Trophoblast cell (in vitro differentiated cells and primary cell): Measurements from ENCODE around the gene RASAL2.

Source experiments
- DNase-seq, 2 donors: peaks; one replicate each; pipeline ENCODE4 v3.0.0-alpha.2; 2016
- H2AFZ ChIP-seq: 2 replicates; pipeline ENCODE4 v1.6.1; 2013; ENCODE audit warnings: low read length, moderate library complexity, mild to moderate bottlenecking; ENCODE audit not compliant: insufficient read depth, poor library complexity
- H2AK5ac ChIP-seq: 2 replicates; pipeline ENCODE4 v1.6.1; 2013; ENCODE audit warnings: mild to moderate bottlenecking, low read length
- H2BK120ac ChIP-seq: 2 replicates; pipeline ENCODE4 v1.6.1; 2013; ENCODE audit warnings: low read length, mild to moderate bottlenecking, moderate library complexity; ENCODE audit not compliant: insufficient read depth, poor library complexity
- H2BK12ac ChIP-seq: 2 replicates; pipeline ENCODE4 v1.6.1; 2013; ENCODE audit warnings: mild to moderate bottlenecking, low read length, moderate library complexity
- H2BK5ac ChIP-seq: 2 replicates; pipeline ENCODE4 v1.6.1; 2013; ENCODE audit warnings: low read length, low read depth, moderate library complexity, mild to moderate bottlenecking; ENCODE audit not compliant: poor library complexity
- H3K14ac ChIP-seq: 2 replicates; pipeline ENCODE4 v1.6.1; 2013; ENCODE audit warnings: mild to moderate bottlenecking, low read length
- H3K18ac ChIP-seq: 2 replicates; pipeline ENCODE4 v1.6.1; 2013; ENCODE audit warnings: mild to moderate bottlenecking, low read length
- H3K23ac ChIP-seq: 2 replicates; pipeline ENCODE4 v1.6.1; 2013; ENCODE audit warnings: low read length
- H3K27ac ChIP-seq: 2 replicates; pipeline ENCODE4 v1.5.1; 2013; ENCODE audit warnings: low read depth, mild to moderate bottlenecking, inconsistent platforms, low read length, moderate library complexity
- H3K27me3 ChIP-seq: 2 replicates; pipeline ENCODE4 v1.6.1; 2013; ENCODE audit warnings: inconsistent platforms, mild to moderate bottlenecking, low read length, moderate library complexity; ENCODE audit not compliant: insufficient read depth
- H3K36me3 ChIP-seq, 2 experiments: 1 replicate in 1 of 2; 2 replicates in 1 of 2; pipeline ENCODE4 v1.6.1; 2013; ENCODE audit warnings: low read length in 2 of 2, mild to moderate bottlenecking in 2 of 2, moderate library complexity in 1 of 2; ENCODE audit not compliant: insufficient read depth in 2 of 2, control insufficient read depth in 1 of 2
- H3K4ac ChIP-seq: 2 replicates; pipeline ENCODE4 v1.6.1; 2013; ENCODE audit warnings: low read depth, mild to moderate bottlenecking, low read length, moderate library complexity
- H3K4me1 ChIP-seq, 2 experiments: 1 replicate in 1 of 2; 2 replicates in 1 of 2; pipeline ENCODE4 v1.6.1; 2013; ENCODE audit warnings: low read length in 2 of 2, mild to moderate bottlenecking in 2 of 2, moderate library complexity in 1 of 2; ENCODE audit not compliant: insufficient read depth in 2 of 2, control insufficient read depth in 1 of 2
- H3K4me2 ChIP-seq: 2 replicates; pipeline ENCODE4 v1.6.1; 2013; ENCODE audit warnings: inconsistent platforms, mild to moderate bottlenecking, low read length, moderate library complexity
- H3K4me3 ChIP-seq: 2 replicates; pipeline ENCODE4 v1.5.1; 2013; ENCODE audit warnings: mild to moderate bottlenecking, low read depth, low read length, inconsistent platforms
- H3K79me1 ChIP-seq: one replicate; pipeline ENCODE4 v1.6.1; 2013; ENCODE audit warnings: low read length
- H3K79me2 ChIP-seq: 2 replicates; pipeline ENCODE4 v1.6.1; 2013; ENCODE audit warnings: low read length, mild to moderate bottlenecking; ENCODE audit not compliant: control insufficient read depth, insufficient read depth, poor library complexity
- H3K9ac ChIP-seq: 2 replicates; pipeline ENCODE4 v1.6.1; 2013; ENCODE audit warnings: mild to moderate bottlenecking, low read length
- H3K9me3 ChIP-seq: 2 replicates; pipeline ENCODE4 v1.6.1; 2013; ENCODE audit warnings: low read depth, mild to moderate bottlenecking, control low read depth, inconsistent platforms, low read length; ENCODE audit not compliant: insufficient read depth
- H4K12ac ChIP-seq: 2 replicates; pipeline ENCODE4 v1.6.1; 2013; ENCODE audit warnings: low read depth, mild to moderate bottlenecking, low read length, moderate library complexity
- H4K8ac ChIP-seq: 2 replicates; pipeline ENCODE4 v1.6.1; 2013; ENCODE audit warnings: low read depth, mild to moderate bottlenecking, low read length, moderate library complexity
- H4K91ac ChIP-seq: one replicate; pipeline ENCODE4 v1.6.1; 2013; ENCODE audit warnings: low read depth, mild to moderate bottlenecking, low read length, moderate library complexity
- WGBS: extraction: QIAGEN DNeasy Blood & Tissue Kit; methylation state at CpG from one replicate; pipeline ENCODE4 v1.1.7; 2013; ENCODE audit warnings: missing lambda C conversion rate; ENCODE audit not compliant: insufficient read length, insufficient coverage; ENCODE audit errors: extremely low coverage; 5-methylcytosine and 5-hydroxymethylcytosine counted together

RASAL2 gene

DNA sequence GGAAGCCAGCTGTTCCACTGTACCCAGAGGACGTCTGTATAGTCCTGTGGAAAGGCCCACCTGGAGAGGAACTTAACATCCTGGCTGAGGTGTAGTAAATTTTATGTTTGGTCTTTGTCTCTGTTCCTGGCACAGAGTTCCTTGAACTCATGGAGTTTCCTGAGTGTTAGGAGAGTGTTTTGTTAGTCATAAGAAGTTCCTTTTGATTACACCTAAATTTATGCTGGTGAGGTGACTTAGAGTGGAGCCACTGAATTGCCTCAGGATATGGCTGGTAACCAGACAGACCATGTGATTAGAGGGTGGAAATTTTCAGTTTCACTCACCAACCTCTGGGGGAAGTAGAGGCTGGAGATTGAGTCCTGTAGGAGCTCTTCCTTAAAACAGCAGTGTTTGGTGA, 57.9 kb downstream of the RASAL2 start:
- no peaks in the 10 kb centered on the region for H3K36me3 ChIP-seq
- no peak overlapping the region for H2BK120ac ChIP-seq
- H2AFZ ChIP-seq = no peak overlapping the region
- H2AK5ac ChIP-seq = no peak overlapping the region
- WGBS = no CpG with 5 or more reads among the region's 1 CpG
- peak overlapping the region; percentile 21 for H3K18ac ChIP-seq
- no peak overlapping the region for H3K4me3 ChIP-seq
- no peaks in the 10 kb centered on the region for H3K27me3 ChIP-seq
- peak overlapping the region; percentile 4 for H4K8ac ChIP-seq
- H3K79me2 ChIP-seq = no peaks in the 10 kb centered on the region
- peak overlapping the region; percentile 2 for H3K27ac ChIP-seq
- no peak overlapping the region for H3K23ac ChIP-seq
- H3K79me1 ChIP-seq = no peaks in the 10 kb centered on the region
- H3K14ac ChIP-seq = no peak overlapping the region
- DNase-seq = peak; percentile 46 to 64
- no peak overlapping the region for H2BK5ac ChIP-seq
- no peaks in the 10 kb centered on the region for H3K4me1 ChIP-seq
- no peaks in the 10 kb centered on the region for H3K9me3 ChIP-seq
- peak overlapping the region; percentile 65 for H3K4ac ChIP-seq
- H3K9ac ChIP-seq = no peak overlapping the region
- no peak overlapping the region for H2BK12ac ChIP-seq
- H3K4me2 ChIP-seq = no peak overlapping the region
- H4K12ac ChIP-seq = no peak overlapping the region
- no peak overlapping the region for H4K91ac ChIP-seq

- H2AK5ac ChIP-seq = no peak overlapping the region
- no peak overlapping the region for H2AFZ ChIP-seq
- no peak overlapping the region for H3K4me2 ChIP-seq
- H3K79me1 ChIP-seq = no peaks in the 10 kb centered on the region
- no peaks in the 10 kb centered on the region for H3K36me3 ChIP-seq
- H3K4ac ChIP-seq = no peak overlapping the region
- DNase-seq = no peak
- H2BK5ac ChIP-seq = no peak overlapping the region
- no peak overlapping the region for H3K14ac ChIP-seq
- no peak overlapping the region for H2BK12ac ChIP-seq
- no peak overlapping the region for H4K91ac ChIP-seq
- H3K4me1 ChIP-seq = peaks cover 0 to 4% of the 10 kb centered on the region in 2 experiments
- no peak overlapping the region for H3K4me3 ChIP-seq
- no peaks in the 10 kb centered on the region for H3K27me3 ChIP-seq
- H4K8ac ChIP-seq = no peak overlapping the region
- H3K9ac ChIP-seq = no peak overlapping the region
- no peaks in the 10 kb centered on the region for H3K79me2 ChIP-seq
- no peak overlapping the region for H3K23ac ChIP-seq
- WGBS = no CpG with 5 or more reads among the region's 6 CpGs
- no peak overlapping the region for H4K12ac ChIP-seq
- H3K27ac ChIP-seq = no peak overlapping the region
- no peak overlapping the region for H3K18ac ChIP-seq
- H3K9me3 ChIP-seq = no peaks in the 10 kb centered on the region
- no peak overlapping the region for H2BK120ac ChIP-seq
Measured at GRCh38 chr1:178155481-178156255, 61.8 kb downstream of the RASAL2 start.

- no peak overlapping the region for H4K8ac ChIP-seq
- H2BK5ac ChIP-seq = no peak overlapping the region
- no peak overlapping the region for H2AK5ac ChIP-seq
- peak overlapping the region; percentile 4 for H3K27ac ChIP-seq
- DNase-seq = no peak
- H3K14ac ChIP-seq = no peak overlapping the region
- H3K23ac ChIP-seq = no peak overlapping the region
- H3K4me2 ChIP-seq = no peak overlapping the region
- no peak overlapping the region for H3K4ac ChIP-seq
- no peaks in the 10 kb centered on the region for H3K27me3 ChIP-seq
- H3K9ac ChIP-seq = no peak overlapping the region
- H4K12ac ChIP-seq = no peak overlapping the region
- H2BK120ac ChIP-seq = no peak overlapping the region
- no peaks in the 10 kb centered on the region for H3K36me3 ChIP-seq
- no peak overlapping the region for H3K4me3 ChIP-seq
- H3K79me1 ChIP-seq = no peaks in the 10 kb centered on the region
- H3K18ac ChIP-seq = no peak overlapping the region
- H2AFZ ChIP-seq = no peak overlapping the region
- WGBS = no CpG with 5 or more reads among the region's 6 CpGs
- no peak overlapping the region for H4K91ac ChIP-seq
- no peaks in the 10 kb centered on the region for H3K79me2 ChIP-seq
- H3K9me3 ChIP-seq = no peaks in the 10 kb centered on the region
- no peak overlapping the region for H2BK12ac ChIP-seq
- H3K4me1 ChIP-seq = peaks cover 0 to 4% of the 10 kb centered on the region in 2 experiments
Measured at GRCh38 chr1:178160736-178161475, 67.0 kb downstream of the RASAL2 start.

GRCh38 chr1:178161516-178161915, 67.6 kb downstream of the RASAL2 start:
- H3K14ac ChIP-seq = no peak overlapping the region
- no peak overlapping the region for H4K91ac ChIP-seq
- H4K8ac ChIP-seq = no peak overlapping the region
- H2AFZ ChIP-seq = no peak overlapping the region
- no peaks in the 10 kb centered on the region for H3K27me3 ChIP-seq
- no peak overlapping the region for H3K4me3 ChIP-seq
- no peak overlapping the region for H2BK5ac ChIP-seq
- H2AK5ac ChIP-seq = no peak overlapping the region
- no peak for DNase-seq
- H3K79me2 ChIP-seq = no peaks in the 10 kb centered on the region
- no peak overlapping the region for H3K27ac ChIP-seq
- no peak overlapping the region for H3K23ac ChIP-seq
- no peak overlapping the region for H3K4ac ChIP-seq
- no peak overlapping the region for H4K12ac ChIP-seq
- peaks cover 0 to 4% of the 10 kb centered on the region in 2 experiments for H3K4me1 ChIP-seq
- no peaks in the 10 kb centered on the region for H3K9me3 ChIP-seq
- no CpG with 5 or more reads among the region's 2 CpGs for WGBS
- no peak overlapping the region for H3K4me2 ChIP-seq
- H3K79me1 ChIP-seq = no peaks in the 10 kb centered on the region
- H3K36me3 ChIP-seq = no peaks in the 10 kb centered on the region
- no peak overlapping the region for H3K18ac ChIP-seq
- no peak overlapping the region for H2BK120ac ChIP-seq
- no peak overlapping the region for H3K9ac ChIP-seq
- no peak overlapping the region for H2BK12ac ChIP-seq
